ENCODE measurements around the gene KIAA1755. TPM values are rescaled to one million over a fixed set of nuclear protein-coding genes. Genes with fewer than 3 reads are reported as not detected.
A peak's percentile ranks its signal among the peaks of the same experiment; 100 is the strongest.
"Not testable (repeated sequence)": the region's sequence is repeated elsewhere in the genome, so short reads cannot be mapped to it uniquely, and the experiment has no call there.

KIAA1755 gene
- total RNA-seq, 2 donors from 2014 or later, result 12.9 to 18.6 TPM

DNA sequence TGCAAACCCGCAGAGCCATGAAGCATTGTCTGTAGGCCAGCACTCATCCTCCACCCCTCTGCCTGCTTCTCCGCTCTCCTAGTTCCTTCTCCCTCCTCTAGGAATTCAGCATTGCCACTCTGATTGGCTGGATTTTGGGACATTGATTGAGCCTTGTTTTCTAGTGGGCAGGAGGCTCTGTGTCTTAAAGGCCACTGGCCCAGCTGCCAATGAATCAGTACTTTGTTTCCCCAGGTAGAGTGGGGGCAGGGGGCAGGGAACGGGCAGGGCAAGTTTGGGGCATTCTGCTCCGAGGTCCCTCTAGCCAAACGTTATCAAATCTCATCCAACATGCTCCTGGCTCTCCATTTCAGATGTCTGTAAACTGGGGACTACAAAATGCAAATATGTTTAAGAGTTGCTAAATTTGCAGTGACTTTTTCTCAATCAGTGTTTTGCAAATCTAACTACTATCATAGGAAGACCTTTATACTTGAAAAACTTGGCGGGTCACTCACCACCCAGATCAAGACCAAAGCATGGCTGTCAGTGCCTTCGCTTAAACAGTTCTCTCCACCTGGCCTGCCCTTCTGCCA lies 33.0 kb upstream of the KIAA1755 start:
- DNase-seq (ENCODE audit: low spot score), result no peak
- intact Hi-C loops (cut with DNase I), result loop anchor here in 1 of 2 donors (5.0 to 10.0 kb wide), 2 partner anchors 46 to 239 kb away; no protein-coding TSS in a partner anchor

DNA sequence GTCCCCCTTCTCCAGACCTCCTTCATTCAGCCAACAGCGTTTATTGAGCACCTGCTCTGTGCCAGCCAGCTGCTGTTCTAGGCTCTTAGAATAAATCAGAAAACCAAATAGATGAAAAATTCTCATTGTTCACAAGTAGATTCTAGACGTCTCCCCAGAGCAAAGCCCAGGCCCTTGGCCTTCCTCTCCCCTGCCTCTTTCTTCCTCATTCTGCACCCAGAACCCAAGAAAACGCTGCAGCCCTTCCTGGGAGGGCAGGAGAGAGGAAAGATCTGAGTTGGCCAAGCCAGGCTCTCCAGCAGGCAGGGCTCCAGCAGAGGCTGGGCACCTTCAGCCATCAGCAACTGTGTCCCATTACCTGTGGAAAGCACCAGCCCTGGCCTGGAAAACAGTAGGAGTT lies 31.4 kb upstream of the KIAA1755 start:
- intact Hi-C loops (cut with DNase I), result loop anchor here in 1 of 2 donors (5.0 to 10.0 kb wide), 2 partner anchors 45 to 237 kb away; no protein-coding TSS in a partner anchor
- no peak for DNase-seq (ENCODE audit: low spot score)

DNA sequence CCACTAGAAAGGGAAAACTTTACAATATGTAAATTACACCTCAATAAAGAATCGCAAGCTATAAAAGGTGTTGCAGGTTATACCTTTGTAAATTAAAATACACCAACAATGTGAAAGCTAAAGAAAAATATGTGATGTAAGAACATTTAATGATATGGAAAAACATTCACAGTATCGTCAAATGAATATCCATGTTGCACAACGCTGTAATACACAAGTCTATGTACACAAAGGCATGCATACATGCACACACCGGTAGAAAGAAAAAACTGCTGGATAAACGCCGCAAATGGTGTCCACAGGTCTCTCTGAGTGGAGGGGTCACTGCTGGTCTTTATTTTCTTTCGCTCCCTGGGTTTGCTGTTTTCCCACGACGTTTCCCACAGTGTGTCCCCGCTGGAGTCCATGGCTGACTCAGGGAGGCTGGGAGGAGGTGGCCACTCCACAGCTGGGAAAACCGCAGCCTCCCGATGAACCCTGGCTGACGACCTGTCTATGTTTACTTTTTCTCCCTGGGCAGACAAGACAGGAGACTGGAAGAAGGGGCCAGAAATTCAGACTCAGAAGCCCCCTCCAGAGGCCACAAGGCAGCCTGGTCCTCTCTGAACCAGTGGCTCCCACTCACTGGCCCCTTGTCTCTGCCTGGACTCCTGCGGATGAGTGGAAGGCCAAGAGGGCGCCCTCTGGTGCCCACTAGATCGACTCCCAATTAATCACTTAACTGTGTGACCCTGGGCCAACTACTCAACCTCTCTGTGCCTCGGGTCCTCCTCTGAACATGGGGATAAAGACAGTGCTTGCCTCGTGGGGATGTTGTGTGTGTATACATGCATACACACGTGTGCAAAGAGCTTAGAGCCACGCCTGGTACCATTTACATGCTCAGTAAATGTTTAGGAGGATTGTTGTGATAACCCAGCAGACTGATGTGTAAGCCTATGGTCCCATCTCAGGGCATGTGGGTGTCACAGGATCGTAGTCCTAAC lies 30.6 kb upstream of the KIAA1755 start:
- intact Hi-C loops (cut with DNase I), result loop anchor here in 1 of 2 donors (5.0 to 10.0 kb wide), 2 partner anchors 44 to 236 kb away; no protein-coding TSS in a partner anchor
- DNase-seq (ENCODE audit: low spot score), result peak; percentile 86

DNA sequence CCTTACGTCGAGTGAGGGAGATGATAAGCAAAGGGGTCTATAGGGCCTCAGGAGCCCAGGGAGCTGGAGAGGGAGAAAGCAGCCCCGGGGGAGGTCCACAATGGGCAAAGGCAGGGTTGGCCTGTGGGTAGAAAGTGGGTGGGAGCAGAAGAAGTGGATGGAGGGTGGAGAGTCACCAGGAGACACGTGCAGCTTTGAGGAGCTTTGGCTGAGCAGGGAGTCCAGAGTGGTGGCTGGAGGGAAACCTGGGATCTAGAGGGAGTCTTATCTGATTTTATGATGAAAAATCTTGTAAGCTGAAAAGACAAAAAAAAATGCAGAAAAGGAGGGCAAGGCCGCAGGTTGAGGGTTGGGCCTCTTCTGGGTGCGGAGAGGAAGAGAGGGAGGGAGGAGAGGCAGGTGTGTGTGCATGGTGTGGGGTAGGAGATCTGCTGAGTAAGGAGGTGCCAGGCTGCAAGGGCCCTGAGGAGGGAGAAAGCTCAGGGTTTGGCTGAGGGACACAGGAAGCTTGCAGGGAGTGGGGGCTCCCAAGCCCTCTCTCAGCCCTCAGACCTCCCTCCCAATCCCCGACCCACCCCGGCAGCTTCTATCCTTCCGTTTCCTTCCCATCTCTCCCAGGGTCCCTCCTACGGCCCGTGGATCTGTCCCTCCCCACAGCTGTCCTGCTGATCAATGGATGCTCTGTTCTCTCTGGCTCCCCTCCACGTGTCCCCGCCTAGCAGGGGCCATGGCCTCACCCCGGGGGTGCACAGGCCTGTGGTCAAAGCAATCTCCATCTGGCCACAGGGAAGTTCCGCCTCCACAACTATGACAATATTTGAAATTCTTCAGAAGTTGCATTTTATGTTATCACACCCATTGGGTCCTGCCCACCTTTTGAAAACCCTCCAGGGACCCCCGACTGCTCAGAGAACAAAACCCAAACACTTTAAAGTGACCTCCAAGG lies 26.3 kb upstream of the KIAA1755 start:
- no peak for DNase-seq (ENCODE audit: low spot score)
- intact Hi-C loops (cut with DNase I), result no loop called here

DNA sequence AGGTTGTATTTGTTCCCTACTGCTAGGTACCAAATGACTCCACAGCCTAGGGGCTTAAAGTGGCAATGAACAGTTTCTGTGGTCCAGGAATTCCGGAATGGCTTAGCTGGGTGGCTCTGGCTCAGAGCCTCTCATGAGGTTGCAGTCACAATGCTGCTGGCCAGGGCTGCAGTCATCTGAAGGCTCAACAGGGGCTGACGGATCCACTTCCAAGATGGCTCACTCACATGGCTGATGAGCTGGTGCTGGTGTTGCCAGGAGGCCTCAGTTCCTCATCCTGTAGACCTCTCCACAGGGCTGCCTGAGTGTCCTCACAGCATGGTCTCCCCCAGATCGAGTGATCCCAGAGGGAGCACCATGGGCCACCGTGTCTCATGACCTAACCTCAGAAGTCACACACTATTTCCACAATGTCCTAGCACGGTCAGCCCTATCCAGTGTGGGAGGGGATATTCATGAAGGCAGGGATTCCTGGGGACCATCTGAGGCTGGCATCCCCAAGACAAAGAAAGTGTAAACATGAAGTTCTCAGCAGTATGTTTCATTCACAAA lies 24.4 kb upstream of the KIAA1755 start:
- DNase-seq (ENCODE audit: low spot score), result no peak

DNA sequence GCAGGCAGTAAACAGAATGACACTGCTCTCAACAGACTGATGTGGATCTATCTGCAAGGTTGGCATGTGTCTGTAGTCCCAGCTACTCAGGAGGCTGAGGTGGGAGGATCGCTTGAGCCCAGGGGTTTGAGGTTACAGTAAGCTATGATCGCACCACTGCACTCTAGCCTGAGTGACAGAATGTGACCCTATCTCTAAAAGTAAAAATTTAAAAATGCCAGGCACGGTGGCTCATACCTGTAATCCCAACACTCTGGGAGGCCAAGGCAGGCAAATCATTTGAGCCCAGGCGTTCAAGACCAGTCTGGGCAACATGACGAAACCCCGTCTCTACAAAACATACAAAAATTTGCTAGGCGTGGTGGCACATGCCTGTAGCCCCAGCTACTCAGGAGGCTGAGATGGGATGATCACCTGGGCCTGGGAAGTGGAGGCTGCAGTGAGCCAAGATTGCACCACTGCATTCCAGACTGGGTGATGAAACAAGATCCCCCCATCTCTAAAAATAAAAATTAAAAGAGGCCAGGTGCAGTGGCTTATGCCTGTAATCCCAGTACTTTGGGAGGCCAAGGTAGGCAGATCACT lies 23.6 kb upstream of the KIAA1755 start:
- intact Hi-C loops (cut with DNase I); DNase-seq (ENCODE audit: low spot score): not testable (repeated sequence)

More for the DNA sequence above, 24.4 kb upstream of the KIAA1755 start:
- intact Hi-C loops (cut with DNase I), result no loop called here

DNA sequence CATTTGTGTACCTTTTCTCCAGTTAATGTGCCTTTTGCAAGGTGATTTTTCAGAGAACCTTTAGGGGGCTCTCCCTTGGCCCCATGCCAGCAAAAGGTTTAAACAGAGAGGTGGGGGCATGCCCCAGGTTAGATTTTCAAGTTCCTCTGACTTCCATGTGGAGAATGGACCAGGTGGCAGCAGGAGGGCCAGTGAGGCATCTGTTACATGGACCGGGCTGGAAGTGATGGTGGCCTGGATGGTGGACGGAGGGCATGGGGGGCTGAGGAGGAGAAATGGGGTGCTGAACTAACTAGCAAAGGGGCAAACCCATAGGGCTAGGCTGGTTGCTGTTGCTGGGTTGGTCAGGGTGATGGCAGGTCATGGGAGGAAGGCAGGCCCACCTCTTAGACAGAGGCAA lies 22.7 kb upstream of the KIAA1755 start:
- peak; percentile 52 for DNase-seq (ENCODE audit: low spot score)

DNA sequence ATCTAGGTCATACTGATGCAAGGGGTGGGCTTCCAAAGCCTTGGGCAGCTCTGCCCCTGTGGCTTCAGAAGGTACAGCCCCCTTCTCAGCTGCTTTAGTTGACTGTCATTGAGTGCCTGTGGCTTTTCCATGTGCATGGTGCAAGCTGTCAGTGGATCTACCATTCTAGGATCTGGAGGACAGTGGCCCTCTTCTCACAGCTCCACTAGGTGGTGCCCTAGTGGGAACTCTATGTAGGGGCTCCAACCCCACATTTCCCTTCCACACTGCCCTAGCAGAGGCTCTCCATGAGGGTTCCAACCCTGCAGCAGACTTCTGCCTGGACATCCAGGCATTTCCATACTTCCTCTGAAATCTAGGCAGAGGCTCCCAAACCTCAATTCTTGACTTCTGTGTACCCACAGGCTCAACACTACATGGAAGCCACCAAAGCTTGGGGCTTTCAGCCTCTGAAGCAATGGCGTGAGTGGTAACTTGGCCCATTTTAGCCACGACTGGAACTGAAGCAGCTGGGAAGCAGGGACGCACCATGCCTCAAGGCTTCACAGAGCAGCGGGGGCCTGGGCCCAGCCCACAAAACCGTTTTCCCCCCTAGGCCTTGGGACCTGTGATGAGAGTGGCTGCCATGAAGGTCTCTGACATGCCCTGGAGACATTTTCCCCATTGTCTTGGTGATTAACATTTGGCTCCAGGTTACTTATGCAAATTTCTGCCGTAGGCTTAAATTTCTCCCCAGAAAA lies 20.8 kb upstream of the KIAA1755 start:
- intact Hi-C loops (cut with DNase I); DNase-seq (ENCODE audit: low spot score): not testable (repeated sequence)

More for the DNA sequence above, 22.7 kb upstream of the KIAA1755 start:
- intact Hi-C loops (cut with DNase I), result no loop called here

DNA sequence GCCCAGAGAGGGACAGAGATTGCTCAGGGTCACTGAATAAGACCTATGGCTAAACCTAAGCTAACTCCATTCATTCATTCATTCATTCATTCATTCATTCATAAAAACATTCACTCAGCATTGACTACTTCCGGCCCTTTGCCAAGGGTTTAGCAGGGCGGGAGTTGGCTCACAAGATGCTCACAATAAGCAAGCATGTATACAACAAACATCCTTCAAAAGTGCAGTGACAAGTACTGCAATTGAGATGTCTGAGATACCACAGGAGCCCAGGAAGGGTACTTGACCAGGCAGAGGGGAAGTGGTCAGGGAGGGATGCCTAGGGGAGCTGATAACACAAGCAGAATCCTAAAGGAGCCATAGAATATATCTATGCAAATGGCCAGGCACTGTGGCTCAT lies 18.2 kb upstream of the KIAA1755 start:
- DNase-seq (ENCODE audit: low spot score), result no peak
- intact Hi-C loops (cut with DNase I), result no loop called here

DNA sequence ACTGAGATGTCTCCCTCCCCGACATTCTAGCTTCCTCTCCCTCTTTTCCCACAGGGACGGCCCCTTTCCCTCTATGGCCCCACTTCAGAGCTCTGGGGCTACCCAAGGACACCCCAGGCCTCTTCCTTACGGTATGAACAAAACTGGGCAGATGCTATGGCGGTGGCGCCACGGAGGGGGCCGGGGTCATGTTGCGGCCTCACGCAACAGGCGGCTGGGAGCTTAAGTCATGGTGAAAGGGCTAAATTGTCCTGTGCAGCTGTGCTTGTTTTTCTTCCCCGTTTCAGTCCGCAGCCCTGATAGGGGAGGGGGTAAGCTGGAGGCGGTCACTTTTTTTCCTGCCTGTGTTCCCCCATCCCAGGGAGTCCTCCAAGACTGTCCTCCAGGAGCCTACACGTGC lies 17.6 kb upstream of the KIAA1755 start:
- DNase-seq (ENCODE audit: low spot score), result peak; percentile 32
- intact Hi-C loops (cut with DNase I), result no loop called here

DNA sequence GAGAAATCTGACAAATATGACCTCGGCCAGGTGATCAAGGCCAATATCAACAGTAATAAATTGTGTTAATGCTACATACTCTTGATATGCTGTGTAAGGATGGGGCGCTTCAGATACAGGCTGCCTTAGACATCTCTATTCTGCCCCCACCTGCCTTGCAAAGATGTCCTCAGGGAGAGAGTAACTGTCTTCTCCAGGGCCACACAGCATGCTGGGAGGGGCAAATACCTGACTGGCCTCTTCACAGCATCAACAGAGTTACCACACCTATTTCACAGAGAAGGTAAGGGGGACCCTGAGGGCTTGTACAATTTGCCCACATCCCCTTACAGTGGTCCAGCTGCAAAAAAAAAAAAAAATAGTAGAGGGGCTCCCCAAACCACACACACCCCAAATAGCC lies 17.2 kb upstream of the KIAA1755 start:
- DNase-seq (ENCODE audit: low spot score), result peak; percentile 16
- intact Hi-C loops (cut with DNase I), result no loop called here

DNA sequence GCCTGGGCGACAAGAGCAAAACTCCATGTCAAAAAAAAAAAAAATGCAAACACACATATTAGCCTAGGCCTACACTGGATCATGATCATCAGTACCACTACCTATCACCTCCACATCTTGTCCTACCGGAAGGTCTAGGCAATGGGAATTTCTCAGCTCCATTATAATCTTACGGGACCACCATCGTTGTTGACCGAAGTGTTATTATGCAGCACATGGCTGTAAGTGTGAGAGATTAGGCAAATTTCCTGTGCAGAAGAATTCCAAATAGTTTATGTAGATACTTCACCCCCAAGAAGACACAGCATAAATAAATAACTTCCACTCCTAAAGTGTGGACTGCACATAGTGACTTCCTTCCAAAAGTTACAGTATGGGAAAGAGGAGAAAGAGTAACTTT lies 16.8 kb upstream of the KIAA1755 start:
- DNase-seq (ENCODE audit: low spot score), result no peak
- intact Hi-C loops (cut with DNase I), result no loop called here

DNA sequence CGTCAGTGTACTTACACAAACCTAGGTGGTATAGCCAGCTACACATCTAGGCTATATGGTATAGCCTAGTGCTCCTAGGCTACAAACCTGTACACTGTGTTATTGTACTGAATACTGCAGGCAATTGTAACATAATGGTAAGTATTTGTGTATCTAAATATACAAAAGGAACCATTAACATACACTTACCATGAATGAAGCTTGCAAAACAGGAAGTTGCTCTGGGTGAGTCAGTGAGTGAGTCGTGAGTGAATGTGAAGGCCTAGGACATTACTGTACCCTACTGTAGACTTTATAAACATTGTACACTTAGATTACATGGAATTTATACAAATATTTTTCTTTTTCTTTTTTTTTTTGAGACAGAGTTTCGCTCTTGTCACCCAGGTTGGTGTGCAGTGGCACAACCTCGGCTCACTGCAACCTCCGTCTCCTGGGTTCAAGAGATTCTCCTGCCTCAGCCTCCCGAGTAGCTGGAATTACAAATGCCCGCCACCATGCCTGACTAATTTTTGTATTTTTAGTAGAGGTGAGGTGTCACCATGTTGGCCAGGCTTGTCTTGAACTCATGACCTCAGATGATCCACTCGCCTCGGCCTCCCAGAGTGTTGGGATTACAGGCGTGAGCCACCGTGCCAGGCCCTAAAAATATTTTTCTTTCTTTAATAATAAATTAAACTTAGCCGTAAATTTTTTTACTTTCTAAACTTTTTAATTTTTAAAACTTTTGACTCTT lies 15.4 kb upstream of the KIAA1755 start:
- peak; percentile 59 for DNase-seq (ENCODE audit: low spot score)
- intact Hi-C loops (cut with DNase I), result no loop called here

DNA sequence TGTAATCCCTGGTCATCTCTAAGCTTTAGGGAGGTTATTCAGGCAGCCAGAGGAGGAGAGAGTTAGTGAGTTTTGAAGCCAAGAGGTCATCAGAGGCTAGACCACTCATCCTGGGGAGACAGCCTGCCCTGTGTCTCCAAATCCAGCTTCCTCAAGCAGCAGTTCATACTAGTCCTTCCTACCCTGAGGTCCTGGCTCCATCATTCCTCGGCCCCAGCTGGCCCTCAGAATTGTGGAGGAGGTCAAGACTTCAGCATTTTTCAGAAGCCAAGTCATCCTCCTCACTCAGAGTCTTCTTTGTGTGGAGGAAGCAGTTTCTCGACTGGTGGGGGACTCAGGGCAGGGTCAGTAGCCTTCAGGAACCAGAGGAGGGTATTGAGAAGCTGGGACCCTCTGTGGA lies 12.4 kb upstream of the KIAA1755 start:
- DNase-seq (ENCODE audit: low spot score), result peak; percentile 72
- intact Hi-C loops (cut with DNase I), result loop anchor here in 1 of 2 donors (5.0 kb wide), 1 partner anchor 474 kb away; the partner anchor contains the start of gene ACTR5

DNA sequence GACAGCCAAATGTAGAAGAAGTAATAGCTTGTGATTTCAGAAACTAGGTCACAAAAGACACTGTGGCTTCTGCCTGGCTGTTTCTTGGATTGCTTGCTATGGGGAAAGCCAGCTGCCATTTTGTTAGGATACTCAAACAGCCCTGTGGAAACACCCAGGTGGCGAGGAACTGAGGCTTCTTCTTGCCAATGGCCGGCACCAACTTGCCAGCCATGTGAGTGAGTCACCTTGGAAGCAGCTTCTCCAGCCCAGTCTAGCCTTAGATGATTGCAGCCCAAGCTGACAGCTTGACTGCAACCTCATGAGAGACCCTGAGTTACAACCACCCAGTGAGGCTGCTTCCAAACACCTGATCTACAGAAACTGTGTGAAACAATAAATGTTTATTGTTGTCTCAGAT lies 11.9 kb upstream of the KIAA1755 start:
- DNase-seq (ENCODE audit: low spot score), result peak; percentile 44
- intact Hi-C loops (cut with DNase I), result loop anchor here in 1 of 2 donors (5.0 kb wide), 1 partner anchor 475 kb away; the partner anchor contains the start of gene ACTR5

DNA sequence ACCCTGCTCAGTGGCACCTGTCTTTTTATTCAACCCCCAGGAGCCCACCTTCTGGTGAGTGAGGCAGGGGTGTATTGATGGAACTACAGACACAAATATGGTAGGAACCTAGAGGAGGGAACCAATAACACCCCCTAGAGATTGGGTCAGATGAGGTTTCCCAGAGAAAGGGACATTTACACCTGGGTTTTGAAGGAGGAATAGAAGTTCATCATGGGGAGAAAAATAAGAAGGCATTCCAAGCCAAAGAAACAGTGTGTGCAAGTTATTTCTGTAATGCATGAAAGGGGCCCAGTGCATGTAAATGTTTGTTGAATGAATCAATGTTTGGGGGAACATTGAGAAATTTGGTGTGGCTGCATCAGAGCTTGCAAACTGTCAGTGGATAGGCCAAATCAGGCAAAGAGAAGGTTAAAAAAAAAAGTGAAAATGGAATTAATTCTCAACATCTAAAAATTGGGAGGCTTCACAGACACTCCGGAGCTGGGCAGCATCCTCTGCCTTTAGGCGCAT lies 11.1 kb upstream of the KIAA1755 start:
- intact Hi-C loops (cut with DNase I), result loop anchor here in 1 of 2 donors (5.0 kb wide), 1 partner anchor 476 kb away; the partner anchor contains the start of gene ACTR5
- DNase-seq (ENCODE audit: low spot score), result no peak
